ENCODE measurements around the gene FBXW4.

The FBXW4 gene

GRCh38 chr10:101693651-101693977, 1.4 kb downstream of the FBXW4 start:
- no peak for TF ChIP-seq USF1 (IDR thresholded peaks at IDR 0.05)
- TF ChIP-seq MAX (IDR thresholded peaks at IDR 0.05): no peak
- TF ChIP-seq FOXM1 (IDR thresholded peaks at IDR 0.05; ENCODE audit: borderline replicate concordance, low read depth): no peak
- no peak for TF ChIP-seq TCF12 (IDR thresholded peaks at IDR 0.05; ENCODE audit: low read depth)
- no peak for TF ChIP-seq TAF1 (IDR thresholded peaks at IDR 0.05; ENCODE audit: low read depth)
- no peak for TF ChIP-seq YY1 (IDR thresholded peaks at IDR 0.05; ENCODE audit: low read depth)
- TF ChIP-seq ZBTB7A (IDR thresholded peaks at IDR 0.05; ENCODE audit: low read depth): no peak
- no peak for TF ChIP-seq REST (IDR thresholded peaks at IDR 0.05; ENCODE audit: low read depth)
- TF ChIP-seq CEBPB (IDR thresholded peaks at IDR 0.05): no peak
- no peak for TF ChIP-seq TEAD4 (IDR thresholded peaks at IDR 0.05)
- TF ChIP-seq EP300 (IDR thresholded peaks at IDR 0.05; ENCODE audit: borderline replicate concordance): no peak
- TF ChIP-seq EGR1 (IDR thresholded peaks at IDR 0.05): no peak

GRCh38 chr10:101691081-101691480, 3.9 kb downstream of the FBXW4 start:
- no peak for TF ChIP-seq USF1 (IDR thresholded peaks at IDR 0.05)
- no peak for TF ChIP-seq MAX (IDR thresholded peaks at IDR 0.05)
- no peak for TF ChIP-seq CEBPB (IDR thresholded peaks at IDR 0.05)
- TF ChIP-seq REST (IDR thresholded peaks at IDR 0.05; ENCODE audit: low read depth): no peak
- no peak for TF ChIP-seq TCF12 (IDR thresholded peaks at IDR 0.05; ENCODE audit: low read depth)
- TF ChIP-seq FOXM1 (IDR thresholded peaks at IDR 0.05; ENCODE audit: borderline replicate concordance, low read depth): no peak
- TF ChIP-seq TEAD4 (IDR thresholded peaks at IDR 0.05): no peak
- TF ChIP-seq TAF1 (IDR thresholded peaks at IDR 0.05; ENCODE audit: low read depth): no peak
- TF ChIP-seq EGR1 (IDR thresholded peaks at IDR 0.05): no peak
- TF ChIP-seq YY1 (IDR thresholded peaks at IDR 0.05; ENCODE audit: low read depth): no peak
- no peak for TF ChIP-seq EP300 (IDR thresholded peaks at IDR 0.05; ENCODE audit: borderline replicate concordance)
- no peak for TF ChIP-seq ZBTB7A (IDR thresholded peaks at IDR 0.05; ENCODE audit: low read depth)
- TF ChIP-seq NFIC (IDR thresholded peaks at IDR 0.05): no peak
- TF ChIP-seq CREB1 (IDR thresholded peaks at IDR 0.05; ENCODE audit: low read depth): no peak
- TF ChIP-seq RAD21 (IDR thresholded peaks at IDR 0.05; ENCODE audit: low read depth): no peak

- TF ChIP-seq TAF1 (IDR thresholded peaks at IDR 0.05; ENCODE audit: low read depth): no peak
- no peak for TF ChIP-seq RAD21 (IDR thresholded peaks at IDR 0.05; ENCODE audit: low read depth)
- TF ChIP-seq FOXM1 (IDR thresholded peaks at IDR 0.05; ENCODE audit: borderline replicate concordance, low read depth): no peak
- TF ChIP-seq TCF12 (IDR thresholded peaks at IDR 0.05; ENCODE audit: low read depth): no peak
- no peak for TF ChIP-seq ZBTB7A (IDR thresholded peaks at IDR 0.05; ENCODE audit: low read depth)
- no peak for TF ChIP-seq USF1 (IDR thresholded peaks at IDR 0.05)
- TF ChIP-seq EP300 (IDR thresholded peaks at IDR 0.05; ENCODE audit: borderline replicate concordance): no peak
- TF ChIP-seq YY1 (IDR thresholded peaks at IDR 0.05; ENCODE audit: low read depth): no peak
- TF ChIP-seq CEBPB (IDR thresholded peaks at IDR 0.05): no peak
- no peak for TF ChIP-seq MAX (IDR thresholded peaks at IDR 0.05)
- no peak for TF ChIP-seq REST (IDR thresholded peaks at IDR 0.05; ENCODE audit: low read depth)
- no peak for TF ChIP-seq EGR1 (IDR thresholded peaks at IDR 0.05)
- no peak for TF ChIP-seq CREB1 (IDR thresholded peaks at IDR 0.05; ENCODE audit: low read depth)
Measured at GRCh38 chr10:101690461-101690860, 4.5 kb downstream of the FBXW4 start.
